Keratinocyte (primary cell): ENCODE measurements around the gene PTPN14.

ENCODE experiments used
- CTCF ChIP-seq, 3 experiments: IDR thresholded peaks in 1 of 3; conservative IDR thresholded peaks in 1 of 3; optimal IDR thresholded peaks in 1 of 3; 2 replicates in 2 of 3; 3 replicates in 1 of 3; pipeline versions ENCODE3 to v1.5.1; 2011; ENCODE audit warnings: low read length in 3 of 3, mild to moderate bottlenecking in 3 of 3, moderate library complexity in 2 of 3, control low read depth in 1 of 3, inconsistent platforms in 1 of 3; ENCODE audit not compliant: insufficient read depth in 2 of 3; ENCODE audit errors: extremely low read depth in 1 of 3
- EZH2 ChIP-seq: IDR thresholded peaks from one replicate; pipeline ENCODE4 v1.6.1; 2012; ENCODE audit warnings: inconsistent platforms, mild to moderate bottlenecking, low read length, moderate library complexity

- no peak for TF ChIP-seq CTCF (optimal IDR thresholded peaks at IDR 0.05 in 1 of 3, IDR thresholded peaks at IDR 0.05 in 1 of 3, conservative IDR thresholded peaks at IDR 0.05 in 1 of 3; ENCODE audit: extremely low read depth in 1 of 3, insufficient read depth in 2 of 3, low read length in 3 of 3)
- no peak for TF ChIP-seq EZH2
These were observed 121.2 kb downstream of the PTPN14 start for GRCh38 chr1:214429951-214430770.
